Measurements from ENCODE around the gene SRGAP3. TPM values are rescaled to one million over a fixed set of nuclear protein-coding genes. Genes with fewer than 3 reads are reported as not detected.
A peak's percentile ranks its signal among the peaks of the same experiment; 100 is the strongest.

Gene SRGAP3
- total RNA-seq, 1 donor from 2014 or later: 2.7 TPM

- DNase-seq (ENCODE audit: low spot score): no peak
Measured at GRCh38 chr3:9226326-9226725, 23.1 kb downstream of the SRGAP3 start.

- no peak for DNase-seq (ENCODE audit: low spot score)
Measured at GRCh38 chr3:9225268-9225667, 24.2 kb downstream of the SRGAP3 start.

GRCh38 chr3:9224490-9224889, 25.0 kb downstream of the SRGAP3 start:
- DNase-seq (ENCODE audit: low spot score): no peak

- no peak for DNase-seq (ENCODE audit: low spot score)
Measured at GRCh38 chr3:9223672-9224071, 25.8 kb downstream of the SRGAP3 start.

- peak; percentile 14 for DNase-seq (ENCODE audit: low spot score)
Measured at GRCh38 chr3:9222956-9223639, 26.3 kb downstream of the SRGAP3 start.

GRCh38 chr3:9222049-9222448, 27.4 kb downstream of the SRGAP3 start:
- DNase-seq (ENCODE audit: low spot score): peak; percentile 82

- peak; percentile 2 for DNase-seq (ENCODE audit: low spot score)
Measured at GRCh38 chr3:9218514-9218846, 31.0 kb downstream of the SRGAP3 start.

- peak; percentile 43 for DNase-seq (ENCODE audit: low spot score)
Measured at GRCh38 chr3:9217784-9218513, 31.5 kb downstream of the SRGAP3 start.

- DNase-seq (ENCODE audit: low spot score): no peak
Measured at GRCh38 chr3:9216736-9217135, 32.7 kb downstream of the SRGAP3 start.

- no peak for DNase-seq (ENCODE audit: low spot score)
Measured at GRCh38 chr3:9214599-9214998, 34.8 kb downstream of the SRGAP3 start.

GRCh38 chr3:9214185-9214584, 35.3 kb downstream of the SRGAP3 start:
- DNase-seq (ENCODE audit: low spot score): peak; percentile 45

GRCh38 chr3:9213019-9213634, 36.3 kb downstream of the SRGAP3 start:
- DNase-seq (ENCODE audit: low spot score): peak; percentile 45

GRCh38 chr3:9211155-9211950, 38.1 kb downstream of the SRGAP3 start:
- peak; percentile 16 for DNase-seq (ENCODE audit: low spot score)

- DNase-seq (ENCODE audit: low spot score): no peak
Measured at GRCh38 chr3:9209777-9210176, 39.7 kb downstream of the SRGAP3 start.

- peak; percentile 5 for DNase-seq (ENCODE audit: low spot score)
Measured at GRCh38 chr3:9208605-9209152, 40.8 kb downstream of the SRGAP3 start.

- DNase-seq (ENCODE audit: low spot score): peak; percentile 30
Measured at GRCh38 chr3:9207116-9207763, 42.2 kb downstream of the SRGAP3 start.

- no peak for DNase-seq (ENCODE audit: low spot score)
Measured at GRCh38 chr3:9206287-9206686, 43.2 kb downstream of the SRGAP3 start.

- DNase-seq (ENCODE audit: low spot score): no peak
Measured at GRCh38 chr3:9205345-9206143, 43.9 kb downstream of the SRGAP3 start.

- peak; percentile 77 for DNase-seq (ENCODE audit: low spot score)
Measured at GRCh38 chr3:9204253-9204992, 45.0 kb downstream of the SRGAP3 start.

Measured in mesenteric fat pad (tissue), 1 donor.